ENCODE results near the gene AAGAB.

Gene AAGAB

GRCh38 chr15:67195305-67195704, 59.2 kb downstream of the AAGAB start:
- Histone ChIP-seq H3K9me3 (ENCODE audit: insufficient read depth, low read depth, low read length) (no peaks in the 10 kb centered on the region), H3K36me3 (ENCODE audit: insufficient read depth, low read length) (peaks cover 34% of the 10 kb centered on the region), H3K4me3 (ENCODE audit: low read length) (no peak overlapping the region), H3K4me1 (ENCODE audit: insufficient read depth, low read length) (0 out of 2 replicates have a peak, but pooled peaks cover 6% of the 10 kb centered on the region), H3K27ac (ENCODE audit: low read depth, low read length) (no peak overlapping the region), H3K27me3 (ENCODE audit: insufficient read depth, low read length) (no peaks in the 10 kb centered on the region), H3K9ac (ENCODE audit: low read depth, low read length) (no peak overlapping the region)
- WGBS = 98% methylated on average over 3 of the region's 3 CpGs

- 0 out of 2 replicates have a peak, but pooled peaks cover 5% of the 10 kb centered on the region for H3K4me1 ChIP-seq (ENCODE audit: insufficient read depth, low read length)
- H3K36me3 ChIP-seq (ENCODE audit: insufficient read depth, low read length) = peaks cover 39% of the 10 kb centered on the region
- no peaks in the 10 kb centered on the region for H3K27me3 ChIP-seq (ENCODE audit: insufficient read depth, low read length)
- WGBS = 89% methylated on average over 8 of the region's 9 CpGs
- H3K9me3 ChIP-seq (ENCODE audit: insufficient read depth, low read depth, low read length) = no peaks in the 10 kb centered on the region
- no peak overlapping the region for H3K9ac ChIP-seq (ENCODE audit: low read depth, low read length)
- H3K4me3 ChIP-seq (ENCODE audit: low read length) = no peak overlapping the region
- H3K27ac ChIP-seq (ENCODE audit: low read depth, low read length) = no peak overlapping the region
These were observed 60.0 kb downstream of the AAGAB start for GRCh38 chr15:67194171-67195114.

- H3K27me3 ChIP-seq (ENCODE audit: insufficient read depth, low read length) = no peaks in the 10 kb centered on the region
- H3K9ac ChIP-seq (ENCODE audit: low read depth, low read length) = no peak overlapping the region
- 92% methylated on average over 12 of the region's 12 CpGs for WGBS
- H3K4me3 ChIP-seq (ENCODE audit: low read length) = no peak overlapping the region
- peaks cover 48% of the 10 kb centered on the region for H3K36me3 ChIP-seq (ENCODE audit: insufficient read depth, low read length)
- H3K27ac ChIP-seq (ENCODE audit: low read depth, low read length) = no peak overlapping the region
- H3K4me1 ChIP-seq (ENCODE audit: insufficient read depth, low read length) = no peaks in the 10 kb centered on the region
- H3K9me3 ChIP-seq (ENCODE audit: insufficient read depth, low read depth, low read length) = no peaks in the 10 kb centered on the region
These were observed 61.1 kb downstream of the AAGAB start for GRCh38 chr15:67193223-67193990.

GRCh38 chr15:67192185-67192820, 62.2 kb downstream of the AAGAB start:
- Histone ChIP-seq H3K4me1 (ENCODE audit: insufficient read depth, low read length) (no peaks in the 10 kb centered on the region), H3K36me3 (ENCODE audit: insufficient read depth, low read length) (peaks cover 58% of the 10 kb centered on the region), H3K4me3 (ENCODE audit: low read length) (no peak overlapping the region), H3K27ac (ENCODE audit: low read depth, low read length) (no peak overlapping the region), H3K27me3 (ENCODE audit: insufficient read depth, low read length) (no peaks in the 10 kb centered on the region), H3K9ac (ENCODE audit: low read depth, low read length) (no peak overlapping the region), H3K9me3 (ENCODE audit: insufficient read depth, low read depth, low read length) (no peaks in the 10 kb centered on the region)
- 92% methylated on average over 5 of the region's 5 CpGs for WGBS

- no peaks in the 10 kb centered on the region for H3K9me3 ChIP-seq (ENCODE audit: insufficient read depth, low read depth, low read length)
- WGBS = 83% methylated on average over 11 of the region's 11 CpGs
- H3K9ac ChIP-seq (ENCODE audit: low read depth, low read length) = no peak overlapping the region
- no peaks in the 10 kb centered on the region for H3K27me3 ChIP-seq (ENCODE audit: insufficient read depth, low read length)
- H3K27ac ChIP-seq (ENCODE audit: low read depth, low read length) = no peak overlapping the region
- H3K4me3 ChIP-seq (ENCODE audit: low read length) = no peak overlapping the region
- H3K4me1 ChIP-seq (ENCODE audit: insufficient read depth, low read length) = no peaks in the 10 kb centered on the region
- peaks cover 71% of the 10 kb centered on the region for H3K36me3 ChIP-seq (ENCODE audit: insufficient read depth, low read length)
These were observed 63.6 kb downstream of the AAGAB start for GRCh38 chr15:67190813-67191212.

GRCh38 chr15:67190326-67190725, 64.1 kb downstream of the AAGAB start:
- H3K4me3 ChIP-seq (ENCODE audit: low read length) = no peak overlapping the region
- H3K4me1 ChIP-seq (ENCODE audit: insufficient read depth, low read length) = no peaks in the 10 kb centered on the region
- H3K9me3 ChIP-seq (ENCODE audit: insufficient read depth, low read depth, low read length) = no peaks in the 10 kb centered on the region
- H3K9ac ChIP-seq (ENCODE audit: low read depth, low read length) = no peak overlapping the region
- H3K27ac ChIP-seq (ENCODE audit: low read depth, low read length) = no peak overlapping the region
- WGBS = 94% methylated on average over 2 of the region's 2 CpGs
- H3K36me3 ChIP-seq (ENCODE audit: insufficient read depth, low read length) = peaks cover 72% of the 10 kb centered on the region
- H3K27me3 ChIP-seq (ENCODE audit: insufficient read depth, low read length) = no peaks in the 10 kb centered on the region

- no peaks in the 10 kb centered on the region for H3K9me3 ChIP-seq (ENCODE audit: insufficient read depth, low read depth, low read length)
- WGBS = 96% methylated on average over 26 of the region's 26 CpGs
- no peak overlapping the region for H3K27ac ChIP-seq (ENCODE audit: low read depth, low read length)
- no peaks in the 10 kb centered on the region for H3K27me3 ChIP-seq (ENCODE audit: insufficient read depth, low read length)
- no peaks in the 10 kb centered on the region for H3K4me1 ChIP-seq (ENCODE audit: insufficient read depth, low read length)
- no peak overlapping the region for H3K9ac ChIP-seq (ENCODE audit: low read depth, low read length)
- H3K4me3 ChIP-seq (ENCODE audit: low read length) = no peak overlapping the region
- H3K36me3 ChIP-seq (ENCODE audit: insufficient read depth, low read length) = peaks cover 76% of the 10 kb centered on the region
These were observed 65.0 kb downstream of the AAGAB start for GRCh38 chr15:67189326-67190051.

GRCh38 chr15:67188551-67189218, 65.8 kb downstream of the AAGAB start:
- Histone ChIP-seq H3K27me3 (ENCODE audit: insufficient read depth, low read length) (no peaks in the 10 kb centered on the region), H3K36me3 (ENCODE audit: insufficient read depth, low read length) (peaks cover 76% of the 10 kb centered on the region), H3K27ac (ENCODE audit: low read depth, low read length) (no peak overlapping the region), H3K4me1 (ENCODE audit: insufficient read depth, low read length) (no peaks in the 10 kb centered on the region), H3K4me3 (ENCODE audit: low read length) (no peak overlapping the region), H3K9me3 (ENCODE audit: insufficient read depth, low read depth, low read length) (no peaks in the 10 kb centered on the region), H3K9ac (ENCODE audit: low read depth, low read length) (no peak overlapping the region)
- WGBS = 95% methylated on average over 8 of the region's 8 CpGs

GRCh38 chr15:67187351-67187854, 67.1 kb downstream of the AAGAB start:
- Histone ChIP-seq H3K4me1 (ENCODE audit: insufficient read depth, low read length) (no peaks in the 10 kb centered on the region), H3K27ac (ENCODE audit: low read depth, low read length) (no peak overlapping the region), H3K9me3 (ENCODE audit: insufficient read depth, low read depth, low read length) (no peaks in the 10 kb centered on the region), H3K9ac (ENCODE audit: low read depth, low read length) (no peak overlapping the region), H3K36me3 (ENCODE audit: insufficient read depth, low read length) (peaks cover 71% of the 10 kb centered on the region), H3K27me3 (ENCODE audit: insufficient read depth, low read length) (no peaks in the 10 kb centered on the region), H3K4me3 (ENCODE audit: low read length) (no peak overlapping the region)
- WGBS = 96% methylated on average over 12 of the region's 12 CpGs

- Histone ChIP-seq H3K27me3 (ENCODE audit: insufficient read depth, low read length) (no peaks in the 10 kb centered on the region), H3K9ac (ENCODE audit: low read depth, low read length) (no peak overlapping the region), H3K4me1 (ENCODE audit: insufficient read depth, low read length) (no peaks in the 10 kb centered on the region), H3K27ac (ENCODE audit: low read depth, low read length) (no peak overlapping the region), H3K9me3 (ENCODE audit: insufficient read depth, low read depth, low read length) (no peaks in the 10 kb centered on the region), H3K36me3 (ENCODE audit: insufficient read depth, low read length) (peaks cover 68% of the 10 kb centered on the region), H3K4me3 (ENCODE audit: low read length) (no peak overlapping the region)
- WGBS = 97% methylated on average over 4 of the region's 4 CpGs
These were observed 67.8 kb downstream of the AAGAB start for GRCh38 chr15:67186688-67187087.
